Activated effector memory CD4-positive, alpha-beta T cell treated with Interleukin-2 at 50 U/mL for 16 hours (primary cell): ENCODE measurements around the gene USP3.
"Not testable (repeated sequence)": the region's sequence is repeated elsewhere in the genome, so short reads cannot be mapped to it uniquely, and the experiment has no call there.

Experiments used
- DNase-seq: peaks from one replicate; pipeline ENCODE4 v3.0.0-alpha.2; 2020

The USP3 gene

DNA sequence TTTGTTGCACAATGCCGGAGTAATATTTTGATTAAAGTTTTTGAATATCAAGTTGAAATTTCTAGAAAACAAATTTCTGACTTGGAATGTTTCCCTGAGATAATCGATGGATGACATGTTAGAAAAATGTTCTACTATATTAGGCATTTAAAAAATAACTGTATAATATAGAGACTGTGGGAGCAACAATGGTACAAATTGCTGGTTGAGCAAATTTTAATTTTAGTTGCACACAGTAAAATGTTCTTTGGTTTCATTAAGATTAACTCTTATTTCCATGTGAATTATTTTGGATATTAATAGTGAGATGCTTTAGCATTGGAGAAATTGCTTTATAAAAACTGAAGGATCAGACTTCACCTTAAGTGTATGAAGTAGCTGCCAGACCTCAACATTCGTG, 9.3 kb downstream of the USP3 start:
- DNase-seq: no peak

DNA sequence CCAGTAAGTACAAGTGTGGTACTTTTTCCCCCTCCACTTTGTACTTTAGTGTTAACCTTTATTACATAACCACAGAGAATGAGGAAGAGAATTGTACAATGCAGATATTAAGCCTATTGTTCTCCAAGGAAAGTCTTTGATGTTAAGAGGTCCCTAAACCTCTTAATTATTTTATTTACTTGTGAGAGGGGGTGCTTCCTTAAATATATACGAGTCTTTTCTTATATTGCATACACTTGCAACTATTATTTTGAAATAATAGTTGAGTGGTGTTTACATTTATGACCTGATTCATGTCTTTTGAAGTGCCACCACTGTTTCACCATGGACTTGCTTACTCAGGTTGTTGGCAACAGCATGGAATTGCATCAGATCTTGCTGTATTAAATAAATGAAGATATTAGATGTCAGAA, 10.1 kb downstream of the USP3 start:
- no peak for DNase-seq

DNA sequence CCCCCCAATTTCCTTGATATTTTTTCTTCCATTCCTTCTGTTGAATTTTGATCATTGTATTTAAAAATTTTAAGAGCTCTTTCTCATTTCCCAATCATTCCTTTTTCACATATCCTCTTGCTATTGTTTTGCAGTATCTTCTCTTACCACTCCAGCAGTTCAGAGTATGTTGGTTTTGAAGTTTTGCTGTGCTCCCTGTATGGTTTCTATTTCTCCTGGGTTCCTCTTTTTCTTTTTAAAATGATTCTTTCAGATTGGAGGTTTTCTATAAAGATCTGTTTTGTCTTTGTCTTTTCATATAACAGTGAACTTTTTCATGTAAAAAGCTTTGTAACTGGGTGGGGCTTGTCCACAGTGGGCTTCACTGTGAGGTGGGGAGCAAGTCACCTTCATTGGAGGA, 12.8 kb downstream of the USP3 start:
- no peak for DNase-seq

DNA sequence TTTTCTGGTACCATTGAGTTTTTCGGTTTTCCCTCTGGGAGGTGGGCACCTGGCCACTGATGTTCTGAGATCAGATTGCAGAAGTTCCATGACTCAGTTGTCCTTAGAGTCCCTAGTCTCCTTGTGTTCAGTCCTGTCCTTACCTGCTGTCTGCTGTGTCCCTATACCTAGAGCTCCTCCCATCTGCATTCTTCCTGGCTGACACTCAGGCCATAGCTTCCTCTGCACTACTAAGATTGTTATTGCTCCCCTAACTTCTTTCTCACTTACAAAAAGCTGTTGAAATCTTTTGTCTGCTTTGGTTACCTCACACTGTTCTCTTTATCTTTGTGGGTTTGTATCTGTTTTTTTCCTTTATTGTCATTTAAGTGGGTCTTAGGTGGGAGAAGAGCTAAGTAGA, 13.2 kb downstream of the USP3 start:
- DNase-seq: no peak

DNA sequence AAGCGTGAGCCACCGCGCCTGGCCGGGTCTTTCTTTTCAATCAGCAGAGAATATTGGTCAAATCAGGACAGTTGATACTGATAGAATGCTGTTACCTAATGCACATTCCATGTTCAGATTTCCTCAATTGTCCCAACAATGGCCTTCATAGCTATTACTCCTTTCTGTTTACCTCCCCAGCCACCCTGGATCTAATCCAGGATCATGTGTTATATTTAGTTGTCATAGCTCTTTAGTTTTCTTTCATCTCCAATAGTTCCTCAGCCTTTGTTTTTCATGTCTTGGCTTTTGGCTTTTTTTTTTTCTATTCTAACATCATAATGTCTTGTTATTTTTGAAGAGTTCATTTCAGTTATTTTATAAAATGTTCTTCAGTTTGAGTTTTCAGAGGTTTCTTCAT, 14.6 kb downstream of the USP3 start:
- DNase-seq: no peak

DNA sequence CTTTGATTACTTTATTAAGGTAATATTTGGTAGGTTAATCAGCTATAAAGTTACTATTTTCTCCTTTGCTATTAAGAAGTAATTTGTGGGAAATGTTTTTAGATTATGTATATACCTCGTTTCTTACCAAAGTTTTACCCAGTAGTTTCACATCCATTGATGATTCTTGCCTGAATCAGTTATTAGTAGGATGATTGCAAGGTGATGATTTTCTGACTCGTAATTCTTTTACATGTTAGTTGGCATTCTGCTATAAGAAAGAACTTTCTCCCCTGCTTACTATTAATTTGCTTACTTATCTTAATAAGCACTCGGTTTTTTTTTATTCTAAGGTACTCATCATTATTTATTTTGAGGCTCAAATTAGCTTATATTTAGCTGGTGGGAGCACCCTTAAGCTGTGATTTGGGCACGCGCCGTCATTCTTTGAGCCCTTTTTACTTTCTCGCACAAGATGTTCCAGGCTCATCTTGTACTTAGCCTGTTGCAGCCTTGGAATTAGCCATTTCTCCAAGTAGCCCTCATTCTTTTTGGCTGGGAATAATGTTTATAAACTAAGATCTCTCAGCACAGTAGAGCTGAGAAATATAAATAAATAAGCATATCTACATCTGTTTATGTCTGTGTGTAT, 15.3 kb downstream of the USP3 start:
- no peak for DNase-seq

DNA sequence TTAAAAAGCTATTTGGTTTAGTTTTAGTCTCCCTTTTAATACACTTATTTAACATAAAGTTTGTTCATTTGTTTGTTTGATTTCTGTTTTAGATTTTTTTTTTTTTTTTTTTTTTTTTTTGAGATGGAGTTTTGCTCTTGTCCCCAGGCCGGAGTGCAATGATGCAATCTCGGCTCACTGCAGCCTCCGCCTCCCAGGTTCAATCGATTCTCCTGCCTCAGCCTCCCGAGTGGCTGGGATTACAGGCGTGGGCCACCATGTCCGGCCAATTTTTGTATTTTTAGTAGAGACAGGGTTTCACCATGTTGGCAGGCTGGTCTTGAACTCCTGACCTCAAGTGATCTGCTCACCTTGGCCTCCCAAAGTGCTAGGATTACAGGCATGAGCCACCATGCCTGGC, 16.1 kb downstream of the USP3 start:
- not testable (repeated sequence) for DNase-seq

DNA sequence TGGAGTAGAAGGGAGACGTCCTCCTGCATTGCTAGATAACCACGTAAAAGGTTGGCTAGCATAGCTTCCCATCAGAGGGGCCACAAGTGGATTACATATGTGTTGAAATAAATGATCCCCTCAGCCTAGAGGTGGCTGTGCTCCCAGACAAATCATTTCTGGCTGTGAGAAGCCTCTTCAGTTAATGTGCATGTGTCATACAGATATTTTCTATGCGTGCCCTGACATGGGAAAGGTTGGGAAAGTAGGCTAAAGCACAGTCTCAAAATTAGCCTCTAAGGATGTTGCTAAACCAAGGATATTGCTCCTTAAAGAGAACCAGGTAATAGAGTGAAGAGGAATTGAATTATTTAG, 17.8 kb downstream of the USP3 start:
- no peak for DNase-seq

DNA sequence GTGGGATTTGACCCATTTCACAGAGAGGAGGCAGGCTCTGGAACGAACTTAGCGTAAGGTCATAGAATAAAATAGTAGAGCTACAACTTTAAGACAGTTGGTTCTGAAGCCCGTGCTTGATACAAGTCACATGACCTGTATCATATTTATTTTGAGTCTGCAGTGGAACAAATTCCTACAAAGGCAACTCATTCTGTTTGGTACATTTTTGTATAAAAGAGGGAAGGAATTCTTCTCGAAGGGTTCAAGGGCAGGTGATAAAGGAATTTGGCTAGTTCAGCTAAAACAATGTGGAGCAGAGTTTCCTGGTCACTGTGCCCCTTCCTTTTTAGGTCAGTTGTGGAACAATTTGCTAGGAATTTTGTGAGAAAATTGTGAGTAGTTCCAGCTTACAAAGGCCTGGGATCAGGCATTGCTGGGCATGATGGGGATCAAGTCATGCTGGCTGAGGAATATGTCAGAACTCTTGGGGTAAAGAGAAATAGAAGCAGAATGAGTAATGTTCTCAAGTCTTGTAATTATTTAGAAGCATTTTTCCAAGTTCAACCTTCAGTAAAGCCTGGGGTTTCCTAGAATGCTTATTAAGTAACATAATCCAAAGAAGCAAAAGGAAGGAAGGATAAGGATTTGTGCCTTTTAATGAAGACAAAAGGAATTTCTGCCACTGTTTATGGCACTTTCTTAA, 19.1 kb downstream of the USP3 start:
- DNase-seq: no peak

DNA sequence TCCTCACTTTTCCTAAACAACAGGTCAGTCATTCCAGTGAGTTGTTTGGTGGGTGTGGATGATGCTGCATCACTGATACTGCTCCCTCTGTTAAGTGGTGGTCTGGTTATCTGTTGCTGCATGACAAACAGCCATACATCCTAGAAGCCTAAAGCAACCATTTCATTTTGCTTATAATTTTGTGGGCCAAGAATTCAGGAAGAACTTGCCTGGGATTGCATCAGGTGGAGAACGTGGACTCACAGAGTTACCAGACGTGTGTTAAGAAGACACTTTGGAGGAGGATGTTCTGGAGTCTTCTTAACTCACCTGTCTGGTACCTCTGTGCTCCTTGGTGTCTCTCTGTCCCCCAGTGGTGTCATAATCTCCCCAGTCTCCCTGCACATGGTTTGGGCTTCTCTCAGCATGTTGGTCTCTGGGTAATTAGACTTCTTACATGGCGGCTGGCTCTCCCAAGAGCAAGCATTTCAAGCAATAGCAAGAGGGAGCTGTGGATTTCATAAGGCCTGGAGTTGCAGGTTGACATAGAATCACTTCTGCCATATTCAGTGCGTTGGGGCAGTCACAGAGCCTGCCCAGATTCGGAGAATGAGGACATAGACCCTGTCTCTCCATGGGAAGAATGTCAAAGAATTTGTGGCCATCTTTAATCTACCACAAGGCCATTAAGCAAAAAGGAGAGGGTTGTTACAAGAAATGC, 20.1 kb downstream of the USP3 start:
- no peak for DNase-seq

DNA sequence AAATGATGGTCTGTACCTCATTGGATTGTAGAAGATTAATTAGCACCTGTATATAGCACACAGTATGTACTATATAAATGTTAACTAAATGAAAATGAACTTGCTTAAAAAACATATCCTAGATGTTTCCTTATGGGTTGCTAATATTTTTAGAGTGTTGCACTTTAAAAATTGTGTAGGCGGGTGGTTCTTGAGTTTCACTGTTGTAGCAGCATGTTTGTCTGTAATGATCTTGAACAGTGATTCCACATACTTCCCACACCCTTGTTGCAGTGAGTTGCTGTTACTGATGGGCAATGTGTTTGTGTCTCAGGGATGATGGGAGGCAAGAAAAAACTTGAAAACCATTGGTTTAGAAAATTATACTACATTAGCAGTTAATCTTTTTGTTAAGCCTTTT, 22.0 kb downstream of the USP3 start:
- DNase-seq: no peak

DNA sequence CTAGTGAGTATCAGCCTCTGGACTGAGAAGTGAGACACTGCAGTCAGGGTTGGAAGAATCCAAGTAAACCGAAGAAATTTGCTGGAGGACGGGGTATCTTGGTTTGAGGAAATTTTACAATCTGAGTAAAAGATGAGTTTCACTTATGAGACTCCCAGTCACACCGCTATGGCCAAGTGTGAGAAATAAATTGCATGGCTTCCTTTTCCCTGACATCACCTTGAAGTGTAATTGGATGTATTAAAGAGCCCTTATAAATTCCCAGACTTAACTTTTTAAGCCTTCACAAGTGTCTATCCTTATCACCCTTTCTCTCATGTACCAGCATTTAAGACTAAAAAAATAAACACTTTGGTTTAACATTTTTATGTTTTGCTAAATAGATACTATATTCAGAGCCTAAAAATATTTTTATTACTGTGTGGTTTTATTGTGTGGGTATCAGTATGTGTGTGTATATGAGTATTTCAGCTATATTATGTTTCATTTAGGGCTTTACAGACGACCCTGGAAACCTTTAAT, 23.8 kb downstream of the USP3 start:
- DNase-seq: no peak

DNA sequence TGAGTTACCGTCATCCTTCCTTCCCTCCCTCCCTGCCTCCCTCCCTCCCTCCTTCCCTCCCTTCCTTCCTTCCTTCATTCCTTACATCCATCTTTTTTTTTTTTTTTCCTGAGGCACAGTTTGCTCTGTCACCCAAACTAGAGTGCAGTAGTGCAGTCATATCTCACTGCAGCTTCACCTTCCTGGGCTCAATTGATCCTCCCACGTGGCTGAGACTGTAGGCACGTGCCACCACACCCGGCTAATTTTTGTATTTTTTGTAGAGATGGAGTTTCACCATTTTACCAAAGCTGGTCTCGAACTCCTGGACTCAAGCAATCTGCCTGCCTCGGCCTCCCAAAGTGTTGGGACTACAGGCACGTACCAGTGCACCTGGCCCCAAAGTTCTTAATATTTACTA, 25.8 kb downstream of the USP3 start:
- no peak for DNase-seq

DNA sequence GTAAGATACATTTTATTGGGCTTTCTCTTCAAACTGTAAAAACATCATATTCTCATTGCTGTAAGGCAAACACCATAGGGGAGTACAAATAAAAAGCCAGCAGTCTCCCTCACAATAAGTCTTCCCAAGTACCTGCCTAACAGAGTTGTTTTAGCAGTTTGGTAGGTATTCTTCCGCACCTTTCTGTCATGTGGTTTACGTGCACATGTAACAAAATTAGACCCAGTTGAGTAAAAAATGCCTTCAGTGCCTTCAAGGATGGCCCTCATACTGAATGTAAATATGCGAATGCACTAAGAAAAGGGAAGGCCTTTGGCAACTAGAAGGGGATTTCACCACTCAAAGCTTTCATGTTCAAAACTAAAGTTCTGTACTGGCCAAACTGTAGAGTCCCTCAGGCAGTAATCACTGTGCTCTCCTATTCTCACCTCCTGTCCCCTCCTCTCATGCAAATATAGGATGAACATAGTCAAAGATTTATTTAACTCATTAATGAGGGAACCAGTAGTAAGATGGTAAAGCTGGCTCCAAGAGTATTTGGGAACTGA, 26.4 kb downstream of the USP3 start:
- DNase-seq: no peak

DNA sequence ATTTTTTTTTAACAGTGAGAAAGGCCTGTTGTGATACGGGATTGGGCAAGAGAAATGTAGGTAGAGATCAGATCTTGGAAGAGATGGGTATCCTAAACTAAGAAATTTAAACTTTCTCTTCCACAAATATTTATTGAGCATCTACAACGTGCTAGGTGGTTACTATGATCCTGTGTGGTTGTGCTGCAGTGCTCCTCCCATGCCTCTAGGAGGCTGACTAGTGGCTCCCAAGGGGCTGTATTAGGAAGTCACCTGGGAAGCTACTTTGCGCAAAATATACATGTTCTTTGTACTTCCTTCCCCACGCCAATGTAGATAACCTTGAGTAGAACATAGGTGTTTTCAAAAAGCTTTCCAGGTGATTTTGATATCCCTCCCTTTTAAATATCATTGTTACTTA, 27.2 kb downstream of the USP3 start:
- no peak for DNase-seq

DNA sequence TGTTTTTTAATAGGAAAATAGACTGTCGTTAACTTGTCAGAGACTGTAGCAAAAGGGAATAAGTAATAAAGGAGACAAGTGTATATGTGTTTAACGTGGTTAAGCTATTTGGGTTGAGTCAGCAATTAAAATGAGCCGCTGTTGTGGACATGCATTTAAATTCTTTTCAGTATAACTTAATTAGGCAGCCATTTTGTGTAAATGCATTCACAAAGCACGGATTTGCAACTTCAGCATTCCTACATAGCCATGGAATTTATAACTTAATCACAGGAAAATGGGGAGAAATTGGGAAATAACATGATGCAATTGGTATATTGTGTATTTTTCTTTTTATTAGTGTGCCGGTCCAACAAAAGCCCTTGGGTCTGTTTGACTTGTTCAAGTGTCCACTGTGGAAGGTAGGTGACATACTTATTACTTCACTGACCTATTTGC, 27.9 kb downstream of the USP3 start:
- DNase-seq: no peak

DNA sequence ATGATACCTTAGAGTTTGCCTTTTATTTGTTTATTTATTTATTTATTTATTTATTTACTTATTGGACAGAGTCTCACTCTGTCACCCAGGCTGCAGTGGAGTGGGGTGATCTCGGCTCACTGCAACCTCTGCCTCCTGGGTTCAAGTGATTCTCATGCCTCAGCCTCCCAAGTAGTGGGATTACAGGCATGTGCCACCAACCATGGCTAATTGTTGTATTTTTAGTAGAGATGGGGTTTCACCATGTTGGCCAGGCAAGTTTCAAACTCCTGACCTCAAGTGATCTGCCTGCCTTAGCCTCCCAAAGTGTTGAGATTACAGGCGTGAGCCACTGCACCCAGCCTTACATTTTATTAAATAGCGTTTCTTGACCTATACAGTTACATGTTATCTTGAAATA, 30.5 kb downstream of the USP3 start:
- DNase-seq: not testable (repeated sequence)

DNA sequence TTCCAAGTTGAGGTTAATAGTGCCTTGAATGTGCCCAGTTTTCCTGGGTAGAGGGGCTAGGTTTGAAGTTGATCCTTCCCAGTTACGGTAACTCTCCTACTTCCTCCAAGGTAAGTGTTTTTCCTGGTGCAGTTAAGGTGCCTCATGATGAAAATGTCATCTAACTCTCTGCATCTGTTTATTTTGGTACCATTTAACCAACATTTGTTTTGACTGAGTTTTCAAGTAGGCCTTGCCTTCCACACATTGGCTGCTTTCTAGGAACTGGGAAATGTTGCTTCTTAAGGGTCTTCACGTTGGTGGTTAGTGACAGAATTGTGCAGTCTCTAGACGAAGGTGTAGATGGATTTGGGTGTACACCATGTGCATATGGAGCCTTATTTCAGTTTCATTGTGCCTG, 31.3 kb downstream of the USP3 start:
- no peak for DNase-seq

DNA sequence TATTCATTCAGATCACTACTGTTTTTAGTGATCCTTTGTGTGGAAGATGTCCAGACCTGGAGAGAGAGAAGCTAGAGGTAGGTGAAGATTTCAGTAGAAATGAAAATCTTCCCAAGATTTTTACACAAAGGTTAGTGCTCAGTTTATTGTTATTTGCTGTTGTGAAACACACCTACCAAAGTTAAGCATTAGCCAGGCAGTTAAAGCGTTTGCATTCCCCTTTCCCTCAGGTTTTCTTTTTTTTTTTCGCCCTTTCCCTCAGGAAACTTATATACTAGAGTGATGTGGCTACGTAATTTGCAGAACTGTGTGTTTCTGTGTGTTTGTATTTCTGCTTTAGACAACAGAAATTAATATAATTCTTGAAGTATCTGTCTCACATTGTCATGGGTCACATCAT, 34.5 kb downstream of the USP3 start:
- DNase-seq: no peak

DNA sequence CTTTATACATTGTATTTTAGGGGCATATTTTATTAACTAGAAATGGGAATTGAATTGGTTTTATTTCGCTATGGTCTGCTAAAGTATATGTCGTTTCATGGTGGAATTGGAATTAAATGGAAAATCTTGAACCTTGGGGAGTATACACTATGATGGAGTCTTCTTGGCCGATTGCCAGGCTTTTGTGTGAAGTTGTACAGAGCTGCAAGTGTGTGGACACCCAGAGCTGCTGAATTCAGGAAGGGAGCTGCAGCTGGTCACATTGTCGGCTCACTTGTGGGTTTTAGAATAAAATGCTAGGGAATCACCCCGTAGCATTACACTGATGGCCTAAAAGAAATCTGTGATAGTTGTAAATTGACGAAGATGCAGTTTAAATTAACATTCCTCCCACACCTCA, 35.1 kb downstream of the USP3 start:
- DNase-seq: no peak

DNA sequence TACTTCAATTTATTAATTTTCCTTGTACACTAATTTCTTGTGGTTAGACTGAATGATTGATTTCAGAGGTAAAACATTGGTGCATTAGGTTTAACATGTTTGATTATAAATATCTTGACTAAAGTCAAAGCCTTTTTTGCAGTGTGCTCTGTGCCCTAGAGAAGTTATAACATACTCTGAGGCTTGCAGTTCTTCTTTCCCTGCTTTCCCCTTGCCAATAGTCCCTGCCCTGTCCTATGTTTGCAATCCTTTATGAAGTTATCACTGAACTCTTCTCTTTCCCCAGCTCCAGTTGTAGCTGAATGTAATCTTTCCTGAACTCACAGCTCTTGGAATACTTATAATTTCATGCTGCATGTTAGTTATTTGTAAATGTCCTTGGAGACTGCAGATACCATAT, 35.6 kb downstream of the USP3 start:
- no peak for DNase-seq

DNA sequence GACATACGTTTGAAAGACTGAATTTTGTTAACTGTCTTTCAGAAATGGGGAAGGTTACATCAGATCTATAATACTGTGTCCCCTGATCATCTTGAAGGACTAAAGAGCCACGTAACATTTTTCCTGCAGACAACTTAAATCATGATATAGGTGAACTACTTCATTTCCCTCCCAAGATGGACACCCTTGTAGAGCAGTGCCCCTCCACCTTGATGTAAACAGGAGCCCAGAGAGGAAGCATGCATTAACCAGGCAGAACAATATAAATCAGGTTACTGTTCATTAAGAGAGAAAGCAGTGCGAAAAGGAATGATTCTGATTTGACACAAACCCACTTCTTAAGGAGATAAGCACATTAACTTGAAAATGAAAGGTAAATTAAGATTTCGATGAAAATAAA, 36.1 kb downstream of the USP3 start:
- DNase-seq: no peak

DNA sequence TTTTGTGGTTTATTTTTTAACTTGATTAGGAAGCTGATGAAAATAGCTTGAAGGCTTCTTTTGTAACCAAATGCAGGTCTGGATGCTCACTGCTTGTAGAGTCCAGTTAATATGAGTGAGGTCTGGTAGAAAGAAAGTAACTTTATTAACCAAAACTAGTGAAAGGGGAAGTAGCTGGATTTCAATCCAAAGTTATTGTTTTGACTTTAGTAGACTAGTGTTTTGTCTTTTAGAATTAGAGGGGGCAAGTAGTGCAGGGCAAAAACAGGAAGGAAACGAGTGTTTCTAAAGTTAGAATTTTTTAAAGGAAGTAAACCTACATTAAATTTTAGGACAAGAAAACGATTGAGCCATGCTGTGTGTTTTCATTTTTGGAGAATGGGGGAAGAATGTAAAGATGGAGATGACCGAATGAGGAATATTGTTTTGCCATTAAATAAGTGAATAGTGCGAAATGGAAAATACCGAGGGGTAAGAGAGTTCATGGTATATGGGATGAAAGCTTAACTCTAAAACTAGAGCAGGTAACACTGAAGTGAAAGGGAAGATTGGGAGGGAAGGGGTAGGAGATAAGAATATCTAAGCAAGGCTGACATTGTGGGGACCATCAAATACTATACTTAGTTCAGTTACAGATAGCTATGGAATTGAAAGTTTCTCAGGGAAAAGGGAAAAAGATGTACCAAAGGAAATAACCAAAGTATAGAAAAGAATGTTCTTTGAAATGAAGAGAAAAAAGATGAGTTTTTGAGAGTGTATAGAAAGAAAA, 40.0 kb downstream of the USP3 start:
- DNase-seq: no peak
